ENCODE data around the gene GABRB2.

GABRB2 gene

DNA sequence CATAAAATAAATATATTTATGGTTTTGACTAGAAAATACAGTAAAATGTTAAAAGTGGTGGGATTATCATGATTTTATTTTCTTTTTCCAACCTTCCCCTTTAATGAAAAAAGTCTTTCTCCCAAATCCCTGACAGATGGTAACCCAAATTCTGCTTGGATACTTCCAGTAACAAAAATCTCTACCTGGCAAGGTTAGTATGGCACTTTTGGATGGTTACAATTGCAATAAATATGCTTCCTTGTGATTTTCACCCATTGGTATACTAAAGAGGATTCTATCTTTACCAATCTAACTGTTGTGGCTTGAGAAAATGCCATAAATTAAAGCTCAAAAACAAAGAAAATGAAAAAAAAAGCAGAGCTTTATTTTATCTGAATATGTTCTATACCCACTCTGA is 62.8 kb downstream of the GABRB2 start:
- Histone ChIP-seq H3K4me2 (ENCODE audit: low read length) (no peak overlapping the region), H2AFZ (ENCODE audit: low read length) (no peak overlapping the region), H3F3A (ENCODE audit: insufficient read depth, low read length) (no peaks in the 10 kb centered on the region), H3K36me3 (ENCODE audit: insufficient read depth, low read length) (no peaks in the 10 kb centered on the region), H3K9me2 (ENCODE audit: low read depth, low read length) (no peaks in the 10 kb centered on the region), H3K9me3 (ENCODE audit: low read length) (no peaks in the 10 kb centered on the region), H3K4me1 (ENCODE audit: insufficient read depth, low read length, severe bottlenecking) (no peaks in the 10 kb centered on the region), H3K4me3 (ENCODE audit: low read depth, low read length, poor library complexity, severe bottlenecking) (no peak overlapping the region), H3K27me3 (ENCODE audit: insufficient read depth, low read length) (no peaks in the 10 kb centered on the region), H3K9ac (ENCODE audit: low read length) (no peak overlapping the region), H3K27ac (ENCODE audit: low read depth, low read length, poor library complexity, severe bottlenecking) (no peak overlapping the region), H4K20me1 (ENCODE audit: insufficient read depth, low read length) (no peaks in the 10 kb centered on the region), H3K79me2 (ENCODE audit: insufficient read depth, low read length) (no peaks in the 10 kb centered on the region)
- TF ChIP-seq, protein P1, sequence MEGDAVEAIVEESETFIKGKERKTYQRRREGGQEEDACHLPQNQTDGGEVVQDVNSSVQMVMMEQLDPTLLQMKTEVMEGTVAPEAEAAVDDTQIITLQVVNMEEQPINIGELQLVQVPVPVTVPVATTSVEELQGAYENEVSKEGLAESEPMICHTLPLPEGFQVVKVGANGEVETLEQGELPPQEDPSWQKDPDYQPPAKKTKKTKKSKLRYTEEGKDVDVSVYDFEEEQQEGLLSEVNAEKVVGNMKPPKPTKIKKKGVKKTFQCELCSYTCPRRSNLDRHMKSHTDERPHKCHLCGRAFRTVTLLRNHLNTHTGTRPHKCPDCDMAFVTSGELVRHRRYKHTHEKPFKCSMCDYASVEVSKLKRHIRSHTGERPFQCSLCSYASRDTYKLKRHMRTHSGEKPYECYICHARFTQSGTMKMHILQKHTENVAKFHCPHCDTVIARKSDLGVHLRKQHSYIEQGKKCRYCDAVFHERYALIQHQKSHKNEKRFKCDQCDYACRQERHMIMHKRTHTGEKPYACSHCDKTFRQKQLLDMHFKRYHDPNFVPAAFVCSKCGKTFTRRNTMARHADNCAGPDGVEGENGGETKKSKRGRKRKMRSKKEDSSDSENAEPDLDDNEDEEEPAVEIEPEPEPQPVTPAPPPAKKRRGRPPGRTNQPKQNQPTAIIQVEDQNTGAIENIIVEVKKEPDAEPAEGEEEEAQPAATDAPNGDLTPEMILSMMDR (IDR thresholded peaks at IDR 0.05; ENCODE audit: low read length) = no peak
- no peak for TF ChIP-seq EZH2 (IDR thresholded peaks at IDR 0.05; ENCODE audit: borderline replicate concordance, low read length)

DNA sequence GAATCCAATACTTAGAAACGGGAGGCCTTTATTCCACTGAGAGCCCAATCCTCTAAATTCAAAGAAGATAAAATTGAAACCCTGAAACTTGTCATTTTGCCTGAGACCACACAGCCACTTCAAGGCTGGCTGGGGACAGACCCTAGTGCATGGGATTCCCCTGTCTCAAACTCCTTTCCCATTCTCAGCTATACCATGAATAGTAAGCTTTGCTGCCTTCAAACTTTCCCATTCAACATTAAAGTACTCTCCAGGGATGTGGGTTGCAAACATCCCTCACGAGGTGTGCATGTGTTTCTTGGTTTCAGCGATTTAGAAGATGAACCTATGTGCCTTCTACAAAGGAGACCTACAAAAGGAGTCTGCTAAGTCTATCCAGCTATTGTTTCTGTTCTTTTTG is 64.6 kb downstream of the GABRB2 start:
- Histone ChIP-seq H3K27ac (ENCODE audit: low read depth, low read length, poor library complexity, severe bottlenecking) (no peak overlapping the region), H2AFZ (ENCODE audit: low read length) (no peak overlapping the region), H3K9ac (ENCODE audit: low read length) (no peak overlapping the region), H3F3A (ENCODE audit: insufficient read depth, low read length) (no peaks in the 10 kb centered on the region), H3K27me3 (ENCODE audit: insufficient read depth, low read length) (no peaks in the 10 kb centered on the region), H3K36me3 (ENCODE audit: insufficient read depth, low read length) (no peaks in the 10 kb centered on the region), H4K20me1 (ENCODE audit: insufficient read depth, low read length) (no peaks in the 10 kb centered on the region), H3K4me2 (ENCODE audit: low read length) (no peak overlapping the region), H3K9me2 (ENCODE audit: low read depth, low read length) (no peaks in the 10 kb centered on the region), H3K4me1 (ENCODE audit: insufficient read depth, low read length, severe bottlenecking) (no peaks in the 10 kb centered on the region), H3K79me2 (ENCODE audit: insufficient read depth, low read length) (no peaks in the 10 kb centered on the region), H3K9me3 (ENCODE audit: low read length) (no peaks in the 10 kb centered on the region), H3K4me3 (ENCODE audit: low read depth, low read length, poor library complexity, severe bottlenecking) (no peak overlapping the region)
- TF ChIP-seq, protein P1 (IDR thresholded peaks at IDR 0.05; ENCODE audit: low read length) = no peak
- no peak for TF ChIP-seq EZH2 (IDR thresholded peaks at IDR 0.05; ENCODE audit: borderline replicate concordance, low read length)

DNA sequence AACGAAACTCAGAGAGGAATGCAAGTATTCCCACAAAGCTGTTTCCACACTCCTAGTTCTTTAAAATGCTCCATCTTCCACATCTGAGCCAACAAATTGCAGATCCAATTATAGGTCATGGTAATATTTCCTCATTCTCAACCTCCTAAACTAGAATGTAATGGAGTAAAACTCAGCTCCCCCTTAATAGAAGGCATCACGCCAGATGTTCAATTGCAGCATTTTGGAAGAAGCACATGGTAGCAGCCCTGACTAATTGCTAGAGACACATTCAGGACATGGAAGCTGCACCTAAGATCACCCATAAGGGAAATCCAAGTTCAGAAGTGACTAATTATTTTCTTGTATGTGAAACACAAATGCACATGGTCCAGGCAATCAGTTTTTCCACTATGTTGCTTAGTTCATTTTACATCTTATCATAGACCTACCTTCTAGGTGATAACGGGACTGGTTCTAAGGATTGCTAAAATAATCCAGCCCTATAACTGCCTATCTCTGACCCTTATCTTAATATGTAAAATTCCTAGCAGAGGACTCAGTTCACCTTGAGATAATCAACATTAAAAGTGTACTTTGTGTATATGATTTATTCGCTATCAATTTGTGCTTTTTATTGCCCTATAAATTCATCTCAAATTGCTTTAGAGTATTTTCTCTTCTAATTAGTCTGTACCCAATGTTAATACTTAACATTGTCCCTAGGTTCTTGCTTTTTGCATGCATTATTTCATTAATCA is 75.1 kb downstream of the GABRB2 start:
- no peaks in the 10 kb centered on the region for H3K27me3 ChIP-seq (ENCODE audit: insufficient read depth, low read length)
- no peaks in the 10 kb centered on the region for H3K79me2 ChIP-seq (ENCODE audit: insufficient read depth, low read length)
- no peak overlapping the region for H3K27ac ChIP-seq (ENCODE audit: low read depth, low read length, poor library complexity, severe bottlenecking)
- H3K36me3 ChIP-seq (ENCODE audit: insufficient read depth, low read length) = no peaks in the 10 kb centered on the region
- no peaks in the 10 kb centered on the region for H3K4me1 ChIP-seq (ENCODE audit: insufficient read depth, low read length, severe bottlenecking)
- TF ChIP-seq, protein P1 (IDR thresholded peaks at IDR 0.05; ENCODE audit: low read length) = no peak
- TF ChIP-seq EZH2 (IDR thresholded peaks at IDR 0.05; ENCODE audit: borderline replicate concordance, low read length) = no peak
- H4K20me1 ChIP-seq (ENCODE audit: insufficient read depth, low read length) = no peaks in the 10 kb centered on the region
- no peaks in the 10 kb centered on the region for H3K9me2 ChIP-seq (ENCODE audit: low read depth, low read length)
- H2AFZ ChIP-seq (ENCODE audit: low read length) = no peak overlapping the region
- no peak overlapping the region for H3K4me2 ChIP-seq (ENCODE audit: low read length)
- H3K4me3 ChIP-seq (ENCODE audit: low read depth, low read length, poor library complexity, severe bottlenecking) = no peak overlapping the region
- no peak overlapping the region for H3K9ac ChIP-seq (ENCODE audit: low read length)
- H3K9me3 ChIP-seq (ENCODE audit: low read length) = no peaks in the 10 kb centered on the region
- H3F3A ChIP-seq (ENCODE audit: insufficient read depth, low read length) = no peaks in the 10 kb centered on the region
